Endothelial cell of umbilical vein (primary cell): ENCODE measurements around the gene ARHGAP20. TPM values are rescaled to one million over a fixed set of nuclear protein-coding genes. Genes with fewer than 3 reads are reported as not detected.

Source experiments
- BruUV-seq: library from RNA; stranded (reverse); fragments of 400-500 nt; replicated peaks from 2 replicates; lab custom pipeline; 2021; lab: Mats Ljungman, UMichigan
- CTCF ChIA-PET: fragments of 300-600, 350-600 bp; sonication (Branson Sonifier 250); formaldehyde crosslinking; loops from one replicate; lab custom pipeline; 2021; ENCODE audit warnings: antibody characterized with exemption, inconsistent platforms; lab: Charles Lee
- POLR2A ChIA-PET: fragments of 300-600, 350-600 bp; sonication (Branson Sonifier 250); formaldehyde crosslinking; loops from one replicate; lab custom pipeline; 2021; ENCODE audit warnings: antibody characterized with exemption, inconsistent platforms; lab: Charles Lee
- DNase-seq: peaks from one replicate; pipeline ENCODE4 v3.0.0-alpha.2; 2011; ENCODE audit warnings: low read depth, low spot score
- FAIRE-seq: peaks from 2 replicates; lab custom pipeline; 2011; peaks lifted over from hg19 to GRCh38; lab: Jason Lieb, UNC
- H2AFZ ChIP-seq: 2 replicates; pipeline ENCODE4 v1.6.0; 2012; ENCODE audit warnings: low read depth, low read length, control low read depth, inconsistent platforms
- H3K27ac ChIP-seq: 2 replicates; pipeline ENCODE4 v1.5.1; 2011; ENCODE audit warnings: low read depth, mild to moderate bottlenecking, control low read depth, low read length, moderate library complexity; ENCODE audit not compliant: insufficient read depth
- H3K27me3 ChIP-seq, 2 experiments: 2 replicates each; pipeline versions ENCODE4 v1.6.0 to v1.6.1; 2011; ENCODE audit warnings: low read length in 2 of 2, mixed read lengths in 1 of 2; ENCODE audit not compliant: control insufficient read depth in 2 of 2, insufficient read depth in 2 of 2
- H3K36me3 ChIP-seq, 2 experiments: 2 replicates in 1 of 2; 3 replicates in 1 of 2; pipeline ENCODE4 v1.5.1; 2011; ENCODE audit warnings: low read length in 2 of 2, mild to moderate bottlenecking in 1 of 2, moderate library complexity in 1 of 2; ENCODE audit not compliant: control insufficient read depth in 2 of 2, insufficient read depth in 2 of 2; ENCODE audit errors: extremely low read depth in 1 of 2
- H3K4me1 ChIP-seq: 3 replicates; pipeline ENCODE4 v1.5.1; 2011; ENCODE audit warnings: mild to moderate bottlenecking, low read length; ENCODE audit not compliant: control insufficient read depth, insufficient read depth; ENCODE audit errors: extremely low read depth
- H3K4me2 ChIP-seq: 2 replicates; pipeline ENCODE4 v1.6.1; 2011; ENCODE audit warnings: low read length, control low read depth, mixed read lengths; ENCODE audit not compliant: insufficient read depth
- H3K4me3 ChIP-seq, 3 experiments: fragments of 200-600 bp in 1 of 3; sonication (generic), shearing (Covaris generic) in 1 of 3; replicated peaks in 1 of 3; 2 replicates each; pipeline ENCODE4 v1.5.1; 2011 to 2016; ENCODE audit warnings: control low read depth in 3 of 3, low read length in 3 of 3, mild to moderate bottlenecking in 2 of 3, inconsistent platforms in 1 of 3, low read depth in 1 of 3, moderate library complexity in 1 of 3; ENCODE audit not compliant: insufficient read depth in 1 of 3
- H3K79me2 ChIP-seq: 2 replicates; pipeline ENCODE4 v1.6.0; 2012; ENCODE audit warnings: low read length, inconsistent platforms; ENCODE audit not compliant: control insufficient read depth, insufficient read depth
- H3K9ac ChIP-seq: replicated peaks from 2 replicates; pipeline ENCODE3; 2011; ENCODE audit warnings: low read length, control low read depth; ENCODE audit not compliant: insufficient read depth; ENCODE audit errors: extremely low read depth
- H3K9me1 ChIP-seq: replicated peaks from 3 replicates; pipeline ENCODE4 v1.6.0; 2011; ENCODE audit warnings: mild to moderate bottlenecking, low read length; ENCODE audit not compliant: control insufficient read depth, insufficient read depth; ENCODE audit errors: extremely low read depth
- H3K9me3 ChIP-seq: replicated peaks from 2 replicates; pipeline ENCODE4 v1.5.1; 2012; ENCODE audit warnings: low read length, inconsistent platforms; ENCODE audit not compliant: control insufficient read depth, insufficient read depth
- H4K20me1 ChIP-seq: replicated peaks from 2 replicates; pipeline ENCODE3; 2011; ENCODE audit warnings: mild to moderate bottlenecking, low read length; ENCODE audit not compliant: control insufficient read depth, insufficient read depth; ENCODE audit errors: extremely low read depth
- CTCF ChIP-seq, 2 donors: IDR thresholded peaks; 1 replicate in 1 of 2; 2 replicates in 1 of 2; pipeline ENCODE4 v1.5.1; 2011; ENCODE audit warnings: low read length in 2 of 2, mild to moderate bottlenecking in 2 of 2, moderate library complexity in 2 of 2, control low read depth in 1 of 2, inconsistent platforms in 1 of 2, low read depth in 1 of 2; ENCODE audit not compliant: insufficient read depth in 1 of 2; ENCODE audit errors: extremely low read depth in 1 of 2
- FOS ChIP-seq: IDR thresholded peaks from 2 replicates; pipeline ENCODE4 v1.6.1; 2011; ENCODE audit warnings: mild to moderate bottlenecking, low read length, moderate library complexity, borderline replicate concordance; ENCODE audit not compliant: insufficient read depth
- GATA2 ChIP-seq: IDR thresholded peaks from 2 replicates; pipeline ENCODE4 v1.7.0; 2011; ENCODE audit warnings: low read depth, mild to moderate bottlenecking, moderate library complexity, mixed read lengths, low read length; ENCODE audit not compliant: insufficient read length, insufficient read depth
- MAX ChIP-seq: IDR thresholded peaks from 2 replicates; pipeline ENCODE4 v1.6.1; 2011; ENCODE audit not compliant: insufficient read depth, insufficient read length
- MYC ChIP-seq: IDR thresholded peaks from one replicate; pipeline ENCODE4 v1.6.1; 2011; ENCODE audit warnings: mild to moderate bottlenecking, low read depth, low read length
- POLR2A ChIP-seq: IDR thresholded peaks from 2 replicates; pipeline ENCODE4 v1.6.1; 2012; ENCODE audit warnings: low read depth, mild to moderate bottlenecking, control low read depth, low read length
- POLR2AphosphoS5 ChIP-seq: IDR thresholded peaks from 2 replicates; pipeline ENCODE4 v1.6.1; 2012; ENCODE audit warnings: low read depth, mild to moderate bottlenecking, control low read depth, low read length, moderate library complexity; ENCODE audit not compliant: insufficient read depth
- dilution Hi-C: fragments of 300-500 bp; cut with MboI; formaldehyde crosslinking; loops from one replicate; pipeline ENCODE4 v1.15.0; 2019; ENCODE audit warnings: low sequenced_read_pairs; ENCODE audit not compliant: extremely low pct_ligation_motif_present
- intact Hi-C: fragments of 100-400 bp; cut with micrococcal nuclease; formaldehyde crosslinking; loops from one replicate; pipeline ENCODE4 v1.10.0; 2022
- polyA plus RNA-seq, 4 experiments: library from polyadenylated mRNA; depleted of rRNA in 3 of 4; stranded (reverse) in 3 of 4; unstranded in 1 of 4; fragments of >200 nt; gene quantifications; 2 replicates each; pipeline versions ENCODE4 v1.2.1 to v1.2.3, GENCODE V29; 2011 to 2012; ENCODE audit warnings: missing spikeins in 1 of 4
- total RNA-seq: library from RNA; stranded (reverse); gene quantifications from 2 replicates; pipeline ENCODE4 v1.2.3, GENCODE V29; 2021

Gene ARHGAP20
- total and polyA plus RNA-seq, 2 donors (not counting 3 experiments of a cell fraction or from before 2014, with no cell fraction given): 0.51 to 1.1 TPM

- Histone ChIP-seq H3K9me3 (no peaks in the 10 kb centered on the region), H3K4me2 (no peak overlapping the region), H3K27me3 (no peaks in the 10 kb centered on the region), H3K36me3 (no peaks in the 10 kb centered on the region), H4K20me1 (no peaks in the 10 kb centered on the region), H3K4me3 (no peak overlapping the region), H3K27ac (no peak overlapping the region), H3K79me2 (no peaks in the 10 kb centered on the region), H3K9me1 (no peaks in the 10 kb centered on the region), H2AFZ (no peak overlapping the region), H3K9ac (no peak overlapping the region), H3K4me1 (peaks cover 16% of the 10 kb centered on the region)
- TF ChIP-seq FOS (no peak), MYC (no peak), CTCF (IDR thresholded peaks at IDR 0.05; ENCODE audit: extremely low read depth in 1 of 2, insufficient read depth in 1 of 2, low read depth in 1 of 2, low read length in 2 of 2) (no peak), MAX (no peak), GATA2 (no peak), POLR2A (no peak)
- ChIA-PET POLR2A (no interaction called here), CTCF (no interaction called here)
- no peak for DNase-seq
- FAIRE-seq: no peak
- intact Hi-C loops: loop anchor here (10.0 kb wide), 1 partner anchor 118 kb away; no protein-coding TSS in a partner anchor
- no TSS peak for BruUV-seq
- dilution Hi-C loops: no loop called here
Observed at GRCh38 chr11:110716361-110716760, 4.1 kb upstream of the ARHGAP20 start.

GRCh38 chr11:110715541-110715940, 3.3 kb upstream of the ARHGAP20 start:
- intact Hi-C loops: loop anchor here (10.0 kb wide), 1 partner anchor 119 kb away; no protein-coding TSS in a partner anchor
- FAIRE-seq: no peak
- H3K4me2 ChIP-seq: no peak overlapping the region
- no peak for TF ChIP-seq POLR2AphosphoS5
- no peak for TF ChIP-seq POLR2A
- no peak for TF ChIP-seq MYC
- TF ChIP-seq MAX: no peak
- TF ChIP-seq CTCF (IDR thresholded peaks at IDR 0.05; ENCODE audit: extremely low read depth in 1 of 2, insufficient read depth in 1 of 2, low read depth in 1 of 2, low read length in 2 of 2): no peak
- TF ChIP-seq FOS: no peak
- ChIA-PET CTCF (no interaction called here), POLR2A (no interaction called here)
- no peak overlapping the region for H2AFZ ChIP-seq
- no peaks in the 10 kb centered on the region for H3K79me2 ChIP-seq
- H3K4me1 ChIP-seq: peaks cover 21% of the 10 kb centered on the region
- BruUV-seq: no TSS peak
- H3K27me3 ChIP-seq: no peaks in the 10 kb centered on the region
- no peaks in the 10 kb centered on the region for H4K20me1 ChIP-seq
- H3K27ac ChIP-seq: no peak overlapping the region
- H3K9me1 ChIP-seq: no peaks in the 10 kb centered on the region
- dilution Hi-C loops: no loop called here
- DNase-seq: no peak
- H3K9ac ChIP-seq: no peak overlapping the region
- no peaks in the 10 kb centered on the region for H3K36me3 ChIP-seq
- no peak overlapping the region for H3K4me3 ChIP-seq
- no peaks in the 10 kb centered on the region for H3K9me3 ChIP-seq
